ENCODE measurements around the gene MIPOL1. TPM values are rescaled to one million over a fixed set of nuclear protein-coding genes. Genes with fewer than 3 reads are reported as not detected.

Gene MIPOL1
- total and polyA plus RNA-seq, 4 donors: 0.51 to 6.6 (median 1.9) TPM

- peaks cover 0 to 1% (median 0%) of the 10 kb centered on the region in 4 donors for H3K36me3 ChIP-seq (ENCODE audit: control insufficient read depth in 4 of 4, insufficient read depth in 3 of 4, low read depth in 1 of 4, low read length in 3 of 4)
- no peaks in the 10 kb centered on the region for H3K27me3 ChIP-seq (ENCODE audit: control insufficient read depth in 4 of 4, insufficient read depth in 4 of 4, low read length in 3 of 4)
- WGBS: 6% methylated on average over 4 of the region's 4 CpGs
- TF ChIP-seq ZBTB33 (IDR thresholded peaks at IDR 0.05): no peak
- no peak for TF ChIP-seq NR2F2 (IDR thresholded peaks at IDR 0.05)
- peak; percentile 7 for TF ChIP-seq TAF1 (conservative IDR thresholded peaks at IDR 0.05)
- no peak for TF ChIP-seq ATF3 (IDR thresholded peaks at IDR 0.05)
- no peak for TF ChIP-seq JUND (IDR thresholded peaks at IDR 0.05)
- H3K27ac ChIP-seq (ENCODE audit: low read depth in 1 of 2, low read length in 2 of 2): peak overlapping the region; percentile 87 to 94
- DNase-seq (ENCODE audit: low spot score): no peak
- H3K9me3 ChIP-seq (ENCODE audit: control insufficient read depth in 4 of 4, low read length in 3 of 4): no peaks in the 10 kb centered on the region
- H3K4me1 ChIP-seq (ENCODE audit: control insufficient read depth in 4 of 4, insufficient read depth in 4 of 4, low read length in 3 of 4): peaks cover 0 to 2% (median under 1%) of the 10 kb centered on the region in 4 donors
- peak overlapping the region; percentile 38 to 92 (median 71) for H3K4me3 ChIP-seq (ENCODE audit: low read depth in 1 of 3, low read length in 3 of 3)
- peak overlapping the region; percentile 20 to 93 for H3K9ac ChIP-seq (ENCODE audit: low read depth in 1 of 2, low read length in 2 of 2)
Measured at GRCh38 chr14:37590428-37591139, 392.8 kb downstream of the MIPOL1 start.

GRCh38 chr14:37591311-37591940 lies 393.7 kb downstream of the MIPOL1 start:
- Histone ChIP-seq H3K36me3 (ENCODE audit: control insufficient read depth in 4 of 4, insufficient read depth in 3 of 4, low read depth in 1 of 4, low read length in 3 of 4) (peaks cover 0 to 1% (median 0%) of the 10 kb centered on the region in 4 donors), H3K4me1 (ENCODE audit: control insufficient read depth in 4 of 4, insufficient read depth in 4 of 4, low read length in 3 of 4) (peaks cover 0 to 2% (median 0%) of the 10 kb centered on the region in 4 donors), H3K27me3 (ENCODE audit: control insufficient read depth in 4 of 4, insufficient read depth in 4 of 4, low read length in 3 of 4) (no peaks in the 10 kb centered on the region), H3K4me3 (ENCODE audit: low read depth in 1 of 3, low read length in 3 of 3) (peak overlapping the region; percentile 38 to 92 (median 71)), H3K9ac (ENCODE audit: low read depth in 1 of 2, low read length in 2 of 2) (peak overlapping the region; percentile 20 to 93), H3K27ac (ENCODE audit: low read depth in 1 of 2, low read length in 2 of 2) (peak overlapping the region; percentile 87 to 94), H3K9me3 (ENCODE audit: control insufficient read depth in 4 of 4, low read length in 3 of 4) (no peaks in the 10 kb centered on the region)
- TF ChIP-seq HNF4A (conservative IDR thresholded peaks at IDR 0.05) (peak in 1 of 2 donors; percentile 5), RXRA (IDR thresholded peaks at IDR 0.05) (no peak), MAX (IDR thresholded peaks at IDR 0.05) (no peak), JUND (IDR thresholded peaks at IDR 0.05) (no peak), CTCF (IDR thresholded peaks at IDR 0.05; ENCODE audit: low read depth, low read length, missing input control) (peak; percentile 39), RAD21 (IDR thresholded peaks at IDR 0.05) (peak; percentile 48 to 60)
- DNase-seq (ENCODE audit: low spot score): peak; percentile 62
- WGBS: 2% methylated on average over 45 of the region's 45 CpGs

GRCh38 chr14:37591941-37592481 lies 394.3 kb downstream of the MIPOL1 start:
- 4% methylated on average over 58 of the region's 58 CpGs for whole genome bisulfite sequencing
- no peak for DNase-seq (ENCODE audit: low spot score)
- H3K36me3 ChIP-seq (ENCODE audit: control insufficient read depth in 4 of 4, insufficient read depth in 3 of 4, low read depth in 1 of 4, low read length in 3 of 4): peaks cover 0 to 1% (median 0%) of the 10 kb centered on the region in 4 donors
- H3K9ac ChIP-seq (ENCODE audit: low read depth in 1 of 2, low read length in 2 of 2): no peak overlapping the region
- no peaks in the 10 kb centered on the region for H3K9me3 ChIP-seq (ENCODE audit: control insufficient read depth in 4 of 4, low read length in 3 of 4)
- H3K4me1 ChIP-seq (ENCODE audit: control insufficient read depth in 4 of 4, insufficient read depth in 4 of 4, low read length in 3 of 4): peaks cover 0 to 3% (median 2%) of the 10 kb centered on the region in 4 donors
- no peaks in the 10 kb centered on the region for H3K27me3 ChIP-seq (ENCODE audit: control insufficient read depth in 4 of 4, insufficient read depth in 4 of 4, low read length in 3 of 4)
- peak overlapping the region; percentile 87 to 94 for H3K27ac ChIP-seq (ENCODE audit: low read depth in 1 of 2, low read length in 2 of 2)
- H3K4me3 ChIP-seq (ENCODE audit: low read depth in 1 of 3, low read length in 3 of 3): peak overlapping the region; percentile 20 to 92 (median 55)
- no peak for TF ChIP-seq RXRA (IDR thresholded peaks at IDR 0.05)
- TF ChIP-seq ATF3 (IDR thresholded peaks at IDR 0.05): no peak
- TF ChIP-seq JUND (IDR thresholded peaks at IDR 0.05): no peak
- no peak for TF ChIP-seq HNF4A (conservative IDR thresholded peaks at IDR 0.05)
- TF ChIP-seq YY1 (IDR thresholded peaks at IDR 0.05): no peak
- TF ChIP-seq HNF4G (IDR thresholded peaks at IDR 0.05): no peak
- TF ChIP-seq MAX (IDR thresholded peaks at IDR 0.05): no peak
- TF ChIP-seq NR2F2 (IDR thresholded peaks at IDR 0.05): no peak
- TF ChIP-seq CTCF (IDR thresholded peaks at IDR 0.05; ENCODE audit: low read depth, low read length, missing input control): no peak
- TF ChIP-seq EGR1 (IDR thresholded peaks at IDR 0.05; ENCODE audit: low read depth in 2 of 2): no peak
- TF ChIP-seq ZBTB33 (IDR thresholded peaks at IDR 0.05): no peak
- TF ChIP-seq FOXA2 (IDR thresholded peaks at IDR 0.05): no peak
- no peak for TF ChIP-seq RAD21 (IDR thresholded peaks at IDR 0.05)
